ENCODE results near the gene WWOX.

GRCh38 chr16:79062336-79062735 lies 962.9 kb downstream of the WWOX start:
- no peak for TF ChIP-seq CTCF (IDR thresholded peaks at IDR 0.05)
- no peak for TF ChIP-seq POLR2A (IDR thresholded peaks at IDR 0.05)
